HS-27A (cell line): ENCODE measurements around the gene CAMSAP2.

Source experiments
- DNase-seq: peaks from one replicate; pipeline ENCODE4 v3.0.0-alpha.2; 2012; ENCODE audit warnings: low read depth, missing footprints

CAMSAP2 gene

DNA sequence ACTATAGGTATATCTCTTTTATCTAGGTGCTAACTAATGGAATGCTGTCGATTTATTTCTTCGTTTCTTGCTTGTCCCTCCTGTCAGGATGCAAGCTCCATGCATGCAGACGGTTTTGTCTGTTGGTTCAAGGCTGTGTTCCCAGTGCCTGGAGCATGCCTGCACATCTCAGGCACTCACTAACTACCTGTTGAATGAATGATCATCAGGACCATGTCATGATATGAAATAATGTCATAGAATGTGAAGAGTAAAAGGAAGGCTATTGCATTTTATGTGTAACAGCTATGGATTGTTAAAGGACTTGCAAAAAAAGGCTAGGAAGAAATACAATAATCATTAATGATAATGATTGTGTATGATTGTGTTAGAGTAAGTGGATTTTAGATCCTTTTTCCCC, 138.3 kb downstream of the CAMSAP2 start:
- DNase-seq = no peak

DNA sequence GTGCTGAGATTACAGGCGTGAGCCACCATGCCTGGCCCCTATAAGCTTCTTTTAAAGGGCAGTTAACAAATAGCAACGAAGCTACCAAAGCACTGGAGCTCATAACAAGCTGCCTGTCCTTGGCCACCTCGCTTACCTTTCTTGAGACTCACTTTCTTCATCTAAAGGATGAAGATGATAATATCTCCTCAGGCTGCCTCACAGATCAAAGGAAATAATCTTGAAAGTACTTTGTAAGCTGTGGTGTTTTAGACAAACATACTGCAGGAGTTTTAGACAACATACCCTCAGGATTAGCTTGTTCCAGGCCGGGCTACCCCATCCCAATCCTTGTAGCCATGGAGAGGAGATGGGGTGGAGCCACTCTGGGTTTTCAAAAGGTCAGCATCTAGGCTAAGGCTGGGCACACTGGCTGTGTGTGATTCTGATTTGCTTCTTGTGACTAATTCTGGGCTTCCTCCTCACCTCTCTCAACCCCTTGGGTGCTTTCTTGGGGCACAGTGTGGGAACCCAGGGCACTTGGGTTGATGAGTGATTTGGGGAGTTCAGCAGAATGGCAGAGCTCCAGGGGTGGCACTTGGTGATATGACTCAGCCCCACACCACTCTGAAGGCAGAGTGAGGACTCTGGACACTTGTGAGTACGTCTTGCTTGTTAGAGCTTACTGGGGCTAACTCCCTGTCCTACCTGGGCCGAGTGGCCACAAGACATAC, 139.3 kb downstream of the CAMSAP2 start:
- DNase-seq = no peak

DNA sequence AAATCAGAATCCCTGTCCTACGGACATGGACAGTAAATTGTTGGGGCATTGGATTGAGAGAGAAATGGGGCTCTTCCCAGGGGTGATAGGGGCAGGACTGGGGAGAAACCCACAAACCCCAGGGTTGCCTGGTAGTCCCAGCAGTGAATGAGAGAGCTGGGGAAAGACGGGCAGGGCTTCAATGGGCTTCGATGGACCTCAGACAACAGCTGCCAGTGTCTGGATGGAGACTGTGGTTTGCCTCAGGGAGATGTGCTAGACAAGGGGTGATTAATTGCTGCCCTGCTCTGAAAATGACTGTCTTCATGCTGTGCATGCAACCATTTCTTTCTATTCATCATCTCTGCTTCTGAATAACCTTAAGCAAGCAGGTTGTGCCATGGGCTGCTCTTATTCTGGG, 141.5 kb downstream of the CAMSAP2 start:
- no peak for DNase-seq

DNA sequence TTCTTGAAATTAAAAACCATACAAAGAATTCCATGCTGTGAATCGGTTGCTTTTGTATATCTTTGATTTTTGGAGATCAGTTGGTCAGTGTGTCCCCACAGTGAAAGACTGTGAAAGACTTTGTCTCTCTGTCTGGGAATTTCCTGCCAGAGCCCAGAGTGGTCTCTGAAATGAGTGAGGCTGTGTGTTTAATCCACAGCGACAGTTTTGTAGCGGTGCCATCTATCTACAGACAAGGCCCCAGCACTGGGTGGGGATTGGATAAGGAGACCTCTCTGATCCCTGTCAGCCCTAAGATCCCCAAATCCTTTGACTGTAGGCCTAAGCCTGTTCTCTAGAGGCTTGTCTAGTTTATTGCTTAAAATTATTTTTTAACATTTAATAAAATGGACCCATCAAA, 144.4 kb downstream of the CAMSAP2 start:
- DNase-seq = no peak

DNA sequence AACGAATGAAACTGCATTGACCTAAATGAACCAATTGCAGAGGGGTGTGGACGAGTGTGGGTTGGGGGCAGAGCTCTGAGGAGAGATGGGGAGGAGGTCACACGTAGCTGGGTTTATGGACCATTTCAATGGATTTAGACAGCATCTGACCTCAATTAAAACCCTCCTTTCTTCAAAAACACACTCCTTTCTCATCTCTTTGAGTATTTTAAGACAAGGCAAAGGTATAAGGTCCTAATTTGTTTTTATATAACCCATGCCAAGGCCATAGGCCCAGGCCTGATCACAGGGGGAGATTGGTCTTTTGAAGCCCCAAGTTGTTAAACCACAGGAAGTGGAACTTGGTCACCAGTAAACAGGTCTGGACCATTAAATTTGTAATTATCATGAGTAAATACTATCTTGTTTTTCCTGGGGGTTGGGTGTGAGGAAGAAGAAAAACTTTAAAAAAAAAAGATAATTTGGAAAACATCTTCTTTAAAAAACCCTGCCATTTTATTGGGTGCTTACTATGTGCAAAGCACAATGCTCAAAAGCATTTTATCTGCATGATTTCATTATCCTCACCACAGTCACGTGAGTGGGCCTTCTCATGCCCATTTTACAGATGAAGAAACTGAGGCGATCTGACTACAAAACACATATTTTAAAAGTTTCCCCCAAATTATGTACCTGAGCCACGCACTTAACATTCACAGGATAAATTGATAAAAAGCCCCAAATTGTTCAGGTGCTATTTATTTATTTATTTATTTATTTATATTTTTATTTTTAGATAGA, 147.1 kb downstream of the CAMSAP2 start:
- no peak for DNase-seq

DNA sequence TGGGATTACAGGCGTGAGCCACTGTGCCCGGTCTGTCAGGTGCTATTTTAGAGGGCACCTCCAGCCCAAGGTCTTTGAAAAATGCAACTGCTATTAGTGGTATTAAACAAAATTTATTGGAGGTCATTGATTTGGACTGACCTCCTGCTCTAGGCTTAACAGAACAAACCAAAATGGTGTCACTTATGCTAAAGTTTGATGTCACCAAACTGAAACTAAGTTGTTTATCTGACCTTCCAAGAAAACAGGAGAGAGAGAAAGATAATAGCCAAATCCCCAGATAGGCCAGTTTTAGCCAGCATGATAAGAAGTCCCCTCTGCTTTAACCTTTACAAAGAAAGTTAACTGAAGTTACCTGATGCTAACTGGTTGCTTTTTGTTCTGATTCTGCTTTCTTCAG, 147.9 kb downstream of the CAMSAP2 start:
- no peak for DNase-seq

DNA sequence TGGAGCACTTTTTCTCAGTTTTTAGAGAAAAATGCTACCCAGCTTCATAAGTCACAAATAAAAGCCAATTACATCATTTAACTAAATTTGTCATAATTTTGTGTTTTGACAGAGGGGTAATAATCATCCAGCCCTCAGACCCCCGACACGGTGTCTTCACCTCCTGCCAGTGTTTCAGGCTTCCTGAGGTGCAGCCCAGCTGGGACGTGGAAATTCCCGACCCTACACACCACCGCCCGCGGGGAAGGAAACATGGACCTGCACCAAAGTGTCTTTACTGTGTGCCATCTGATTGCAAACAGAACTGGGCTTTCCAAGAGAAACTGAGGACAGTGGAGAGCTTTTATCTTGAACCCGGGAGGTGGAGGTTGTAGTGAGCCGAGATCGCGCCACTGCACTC, 148.3 kb downstream of the CAMSAP2 start:
- DNase-seq = no peak

DNA sequence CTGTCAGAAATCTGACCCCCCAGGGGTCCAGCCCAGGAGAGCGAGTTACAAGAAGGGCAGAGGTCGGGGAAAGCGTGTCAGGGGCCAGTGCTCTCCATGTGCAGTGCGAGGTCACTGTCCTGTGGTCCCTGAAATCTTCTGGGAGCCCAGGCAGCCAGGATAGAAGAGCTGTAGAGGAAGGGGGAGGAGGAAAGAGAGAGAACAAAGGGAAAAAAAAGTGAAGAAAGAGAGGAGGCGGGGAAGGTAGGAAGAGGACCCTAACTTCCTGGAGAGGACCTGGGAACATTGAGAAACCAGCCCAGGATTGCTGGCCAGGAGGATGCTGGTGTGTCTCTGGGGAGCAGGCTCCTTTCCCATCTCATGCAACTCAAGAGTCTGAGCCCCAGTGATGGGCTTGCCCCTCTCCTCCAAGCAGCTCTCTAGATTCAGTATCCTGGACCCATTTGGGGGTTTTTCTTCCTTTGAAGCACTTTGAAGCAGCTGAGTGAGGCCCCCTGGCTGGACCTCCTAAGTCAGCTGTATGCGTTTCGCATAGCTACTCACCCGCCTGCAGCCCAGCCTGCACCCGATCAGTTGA, 149.2 kb downstream of the CAMSAP2 start:
- no peak for DNase-seq

DNA sequence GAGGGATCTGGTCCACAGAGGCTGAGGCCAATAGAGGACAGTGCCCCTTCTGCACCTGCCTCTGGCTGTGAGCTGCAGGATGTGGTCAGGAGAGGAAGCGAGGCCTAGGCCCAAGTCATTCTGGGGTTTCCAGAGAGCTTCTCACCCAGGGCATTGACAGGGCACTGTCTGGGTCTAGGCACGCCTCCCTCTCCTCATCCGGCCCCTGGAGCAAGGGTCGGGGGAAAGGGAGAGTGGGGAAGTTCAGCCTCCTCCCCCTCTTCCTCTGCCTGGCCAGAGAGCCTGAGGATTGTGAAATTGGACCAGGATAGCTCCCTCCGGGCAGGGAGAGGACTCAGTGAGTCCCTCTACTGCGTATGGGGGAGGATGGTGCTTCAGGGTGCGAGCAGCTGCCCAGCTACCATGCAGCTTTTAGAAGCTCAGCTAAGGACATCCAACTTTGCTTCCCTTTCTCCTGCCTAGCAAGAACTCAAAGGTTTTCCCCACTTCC, 149.7 kb downstream of the CAMSAP2 start:
- no peak for DNase-seq

DNA sequence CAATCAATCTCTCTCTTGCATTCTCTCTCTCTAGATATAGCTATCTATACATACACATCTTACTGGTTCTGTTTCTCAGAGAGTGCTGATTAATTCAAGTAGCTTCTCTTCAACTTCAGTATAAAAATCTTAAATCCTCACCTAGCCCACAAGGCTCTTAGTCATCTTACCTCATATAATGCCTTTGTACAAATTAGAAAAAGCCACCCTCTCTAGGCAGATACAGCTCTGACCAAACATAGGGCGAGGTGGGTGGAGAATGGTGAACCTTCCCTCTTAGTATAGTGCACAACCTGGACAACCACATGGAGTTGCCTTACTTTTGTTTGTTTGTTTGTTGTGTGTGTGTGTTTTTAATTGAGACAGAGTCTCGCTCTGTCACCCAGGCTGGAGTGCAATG, 150.9 kb downstream of the CAMSAP2 start:
- no peak for DNase-seq

DNA sequence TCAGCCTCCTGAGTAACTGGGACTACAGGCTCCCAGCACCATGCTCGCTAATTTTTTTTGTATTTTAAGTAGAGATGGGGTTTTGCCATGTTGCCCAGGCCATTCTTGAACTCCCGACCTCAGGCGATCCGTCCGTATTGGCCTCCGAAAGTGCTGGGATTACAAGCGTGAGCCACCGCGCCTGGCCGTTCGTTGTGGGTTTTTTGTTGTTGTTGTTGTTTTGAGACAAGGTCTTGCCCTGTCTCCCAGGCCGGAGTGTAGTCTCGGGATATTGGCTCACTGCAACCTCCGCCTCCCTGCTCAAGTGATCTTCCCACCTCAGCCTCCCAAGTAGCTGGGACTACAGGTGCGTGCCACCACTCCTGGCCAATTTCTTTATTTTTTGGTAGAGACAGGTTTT, 151.3 kb downstream of the CAMSAP2 start:
- no peak for DNase-seq

DNA sequence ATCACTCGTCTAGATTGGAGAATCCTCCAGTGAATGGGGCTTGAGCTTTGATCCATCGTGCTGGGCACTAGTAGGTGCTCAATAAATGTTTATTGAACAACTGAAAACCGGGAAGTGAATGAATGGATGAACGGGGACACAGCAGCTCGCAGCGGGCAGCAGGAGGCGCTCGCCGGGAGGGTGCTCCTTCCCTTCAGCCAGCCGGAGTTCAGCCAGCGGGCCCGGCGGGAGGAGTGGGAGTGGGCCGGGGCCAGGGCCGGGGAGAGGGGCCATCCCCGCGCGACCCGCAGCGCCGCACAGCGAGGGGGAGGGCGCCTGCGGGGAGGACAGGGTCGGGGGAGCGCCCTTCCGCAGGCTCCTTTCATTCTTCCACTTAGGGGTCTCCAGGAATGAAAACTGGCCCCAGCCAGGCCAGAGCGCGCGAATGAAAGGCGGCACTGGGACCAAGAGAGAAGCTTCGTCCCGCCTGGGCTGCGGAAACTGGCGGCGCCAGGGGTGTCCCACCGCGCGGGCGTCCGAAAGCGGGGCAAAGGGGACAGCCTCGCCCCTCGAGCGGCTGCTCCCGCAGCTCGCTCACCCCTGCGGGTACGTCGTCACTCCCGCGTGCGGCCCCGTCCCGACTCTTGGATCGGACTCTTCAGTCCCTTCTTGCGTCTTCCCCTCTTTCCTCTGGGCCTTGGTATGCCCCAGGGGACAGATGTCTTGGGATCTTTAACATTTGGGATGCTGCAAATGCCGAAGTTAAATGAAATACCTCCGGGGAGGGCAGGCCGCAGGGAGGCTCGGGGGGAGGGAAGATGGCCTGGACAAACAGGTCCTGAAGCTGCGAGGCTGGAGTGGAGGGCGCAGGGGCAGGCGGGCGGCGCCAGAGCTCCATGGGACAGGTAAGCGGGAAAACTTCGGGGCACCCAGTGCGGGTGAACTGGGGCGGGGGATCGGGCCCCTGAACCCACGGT, 152.4 kb downstream of the CAMSAP2 start:
- peak; percentile 45 for DNase-seq

DNA sequence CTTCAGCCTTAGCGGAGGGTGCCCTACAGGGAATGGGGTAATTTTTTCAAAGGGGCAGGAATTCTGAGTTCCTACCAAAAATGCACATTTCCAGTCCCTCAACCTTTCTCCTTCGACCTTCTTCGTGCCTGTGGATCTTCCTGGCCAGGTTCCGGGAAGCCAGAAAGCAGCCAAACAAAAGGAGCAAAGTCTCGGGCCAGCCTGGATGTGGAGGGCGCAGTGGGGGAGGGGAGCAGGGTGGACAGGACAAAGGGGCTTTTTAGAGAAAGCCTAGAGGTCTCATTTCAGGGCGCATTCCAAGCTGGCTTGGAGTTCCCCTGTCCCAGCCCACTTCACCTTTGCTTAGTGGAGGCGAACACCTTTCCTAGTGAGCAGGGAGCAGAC, 153.1 kb downstream of the CAMSAP2 start:
- no peak for DNase-seq

DNA sequence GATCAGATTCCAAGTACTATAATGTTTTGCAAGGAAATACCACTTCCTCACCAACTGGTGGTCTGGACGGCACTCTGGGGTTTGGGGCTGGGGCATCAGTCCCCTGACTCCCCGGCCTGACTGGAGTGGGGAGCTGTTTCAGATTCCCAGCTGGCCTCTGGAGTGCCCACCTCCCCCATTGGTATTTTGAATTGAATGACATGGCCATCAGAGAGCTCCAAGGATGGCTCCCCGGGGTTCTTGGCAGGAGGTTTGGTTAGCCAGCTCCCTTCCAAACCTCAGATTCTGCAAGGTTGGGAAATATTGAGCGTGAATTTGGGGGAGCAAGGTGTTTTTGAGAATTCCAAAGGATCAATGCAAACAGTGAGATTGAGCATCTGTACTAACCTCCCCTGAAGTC, 153.9 kb downstream of the CAMSAP2 start:
- no peak for DNase-seq

DNA sequence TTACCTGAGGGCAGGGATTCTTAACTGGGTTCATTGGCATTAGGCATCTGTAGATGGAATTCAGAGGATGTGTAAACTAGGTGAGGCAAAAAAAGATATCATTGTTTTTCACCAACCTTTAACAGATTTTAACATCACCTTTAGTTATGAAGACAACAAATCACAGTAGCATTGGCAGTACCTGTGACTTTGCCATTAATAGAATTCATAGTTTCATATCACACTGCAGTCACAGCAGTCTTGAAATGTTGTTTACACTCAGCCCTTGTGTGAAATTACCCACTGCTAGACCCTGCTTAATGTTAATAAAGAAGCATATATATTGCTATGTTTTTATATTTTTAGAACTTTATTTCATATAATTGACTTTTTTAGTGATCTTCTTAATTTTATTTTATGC, 154.3 kb downstream of the CAMSAP2 start:
- no peak for DNase-seq

DNA sequence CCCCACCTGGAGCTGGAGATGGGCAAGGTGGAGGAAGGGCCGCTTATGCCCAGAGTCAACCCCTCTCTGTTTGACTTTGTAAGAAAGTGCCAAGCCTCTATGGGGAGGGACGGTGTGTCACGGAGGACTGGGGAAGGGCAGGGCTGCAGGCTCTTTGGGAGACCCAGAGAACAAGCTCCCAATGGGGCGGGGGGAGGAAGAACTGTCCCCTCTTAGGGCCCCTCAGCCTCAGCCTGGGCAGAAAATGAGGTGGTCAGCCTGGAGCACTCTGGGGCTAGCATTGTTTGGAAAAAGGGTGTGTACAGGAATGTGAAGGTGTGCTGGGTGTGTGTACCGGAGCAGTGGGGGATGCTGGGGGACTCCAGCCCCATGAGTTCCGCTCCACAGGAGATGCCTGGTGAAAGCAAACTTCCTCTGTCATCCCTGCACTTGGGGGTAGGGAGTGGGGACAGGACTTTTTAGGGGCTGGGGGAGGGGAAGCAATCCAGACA, 154.8 kb downstream of the CAMSAP2 start:
- no peak for DNase-seq

DNA sequence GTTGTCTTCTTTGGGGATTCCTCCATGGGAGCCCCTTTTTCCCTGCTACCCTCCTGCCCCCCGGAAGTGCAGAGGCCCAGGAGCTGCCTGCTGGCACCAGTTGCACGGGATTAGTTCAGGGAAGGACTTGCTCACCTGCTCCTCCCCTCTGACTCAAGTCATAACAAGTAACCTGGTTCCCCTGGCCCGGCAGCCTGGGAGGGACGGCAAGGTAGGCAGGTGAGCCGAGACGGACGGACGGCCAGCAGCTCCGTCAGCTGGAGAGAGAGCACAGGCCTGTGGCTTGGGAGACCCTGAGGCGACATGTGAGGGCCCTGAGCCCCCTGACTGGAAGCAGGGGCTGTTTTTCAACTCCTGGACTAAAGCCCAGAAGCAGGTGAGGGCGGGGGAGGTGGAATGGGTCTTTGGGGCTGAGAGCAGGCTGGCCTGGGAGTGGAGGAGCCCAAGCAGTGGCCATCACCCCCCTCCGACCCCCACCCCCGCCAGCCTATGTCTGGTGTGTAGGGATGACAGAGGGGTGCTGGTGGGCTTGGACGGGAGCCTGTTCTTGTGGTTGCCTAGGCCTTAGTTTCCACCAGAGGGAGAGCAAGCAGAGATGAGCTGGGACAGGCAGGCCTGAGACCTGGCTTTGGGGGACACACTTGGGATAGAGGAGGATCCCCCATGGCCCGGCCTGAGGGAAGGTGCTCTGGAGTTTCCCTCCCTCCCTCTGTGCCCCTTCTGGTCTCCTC, 156.2 kb downstream of the CAMSAP2 start, which contains the start of gene INAVA:
TSS of gene INAVA (plus strand) at position 189 of the 731 bp plus-strand sequence. CDS start 3,501 bp downstream, outside the sequence.
- no peak for DNase-seq

DNA sequence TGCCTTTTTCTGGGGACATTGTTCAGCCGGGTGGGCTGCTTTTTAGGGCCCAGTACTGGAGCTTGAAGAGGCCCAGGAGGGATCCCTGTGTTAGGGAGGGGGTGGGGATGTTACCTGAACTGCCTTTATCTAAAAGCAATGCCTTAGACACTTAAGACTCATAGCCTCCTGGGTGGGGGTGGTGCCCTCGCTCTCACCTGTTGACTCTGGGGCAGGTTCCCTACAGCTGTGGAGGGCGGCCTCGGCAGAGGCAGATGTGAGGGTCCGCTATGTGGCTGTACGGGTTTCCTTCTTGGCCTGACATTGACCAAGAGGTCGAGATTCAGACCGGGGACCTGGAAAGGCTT, 156.7 kb downstream of the CAMSAP2 start:
- DNase-seq = no peak

DNA sequence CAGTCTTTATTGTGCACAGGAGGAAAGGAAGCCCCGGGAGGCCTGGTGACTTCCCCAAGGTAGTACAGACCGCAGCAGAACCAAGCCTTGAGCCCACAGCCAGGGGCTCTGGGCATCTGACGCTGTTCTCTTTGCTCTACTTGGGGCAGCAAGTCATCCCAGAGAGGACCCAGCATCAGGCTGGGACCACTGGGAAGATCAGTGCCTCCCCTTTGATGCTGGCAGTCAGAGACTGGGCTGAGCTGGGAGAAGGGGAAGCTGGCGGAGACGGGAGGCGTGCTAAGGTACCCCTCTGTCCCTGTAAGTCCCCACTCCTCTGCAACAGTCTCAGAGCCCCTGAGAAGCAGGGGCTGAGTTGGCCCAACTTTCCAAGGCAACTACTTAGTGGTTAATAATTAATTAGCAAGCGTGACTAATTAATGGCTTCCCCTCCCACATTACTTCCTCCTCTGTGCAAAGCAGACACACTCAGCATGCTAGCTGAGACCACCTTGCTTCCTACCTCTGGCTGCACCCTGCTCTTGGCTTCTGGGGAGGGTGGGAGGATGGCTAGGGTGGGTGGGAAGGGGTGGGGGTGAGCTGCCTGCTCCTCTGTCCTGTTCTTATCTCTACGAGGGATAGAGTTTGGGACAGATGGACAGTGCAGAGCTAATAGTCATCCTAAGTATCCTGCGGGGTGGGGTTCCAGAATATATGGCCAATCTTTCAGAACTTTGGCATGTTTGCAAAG, 157.3 kb downstream of the CAMSAP2 start:
- DNase-seq = no peak

DNA sequence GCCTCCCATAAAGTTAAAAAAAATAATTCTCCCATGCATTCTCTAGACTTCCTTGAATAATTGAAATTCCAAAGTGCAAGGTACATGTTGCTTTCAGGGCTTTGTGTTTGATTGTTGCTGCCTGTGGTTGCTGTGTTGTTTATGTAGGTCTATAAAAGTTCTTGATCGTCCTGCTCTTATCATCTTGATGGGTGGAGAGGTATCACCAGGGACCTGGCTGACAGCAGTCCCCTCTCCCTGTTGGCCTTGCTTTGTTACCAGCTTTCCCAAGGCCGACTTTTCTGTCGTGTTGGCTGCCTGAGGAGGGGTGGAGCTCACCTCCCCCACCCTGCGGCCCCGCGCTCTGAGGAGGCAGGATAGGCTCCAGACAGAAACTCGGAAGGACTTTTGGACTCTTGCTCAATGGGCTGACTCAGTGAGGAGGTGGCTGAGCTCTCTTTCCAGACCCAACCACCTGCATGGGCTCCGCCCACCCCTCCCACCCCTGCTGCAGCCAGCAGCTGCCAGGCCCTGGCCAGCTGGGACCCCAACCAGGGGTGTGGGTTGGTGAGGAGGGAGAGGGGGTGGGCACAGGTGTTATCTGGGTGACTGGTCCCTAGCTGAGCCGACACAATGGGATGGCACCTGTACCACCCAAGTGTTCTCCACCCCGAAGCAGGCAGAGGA, 158.0 kb downstream of the CAMSAP2 start:
- peak; percentile 51 for DNase-seq
